Esophagus squamous epithelium (tissue), 4 donors: ENCODE measurements around the gene MOB3B.

ENCODE experiments used
- CTCF ChIP-seq, 6 experiments: fragments of 450-650 bp in 4 of 6; fragments of 200-600 bp in 2 of 6; sonication (generic) in 2 of 6; IDR thresholded peaks; one replicate each; pipeline ENCODE4 v1.5.1; 2016 to 2019; ENCODE audit warnings: antibody characterized with exemption in 6 of 6, mild to moderate bottlenecking in 4 of 6, moderate library complexity in 4 of 6
- POLR2A ChIP-seq, 4 donors: fragments of 450-650 bp; IDR thresholded peaks; one replicate each; pipeline ENCODE4 v1.6.1; 2017; ENCODE audit warnings: antibody characterized with exemption in 4 of 4, mild to moderate bottlenecking in 4 of 4, moderate library complexity in 3 of 4

- TF ChIP-seq CTCF (IDR thresholded peaks at IDR 0.05) (no peak), POLR2A (IDR thresholded peaks at IDR 0.05) (no peak)
These were observed 30.2 kb downstream of the MOB3B start for GRCh38 chr9:27499451-27499850.
